C4-2B (cell line): ENCODE results near the gene C4orf54.

ENCODE experiments used
- CTCF ChIP-seq: fragments of 450-650 bp; conservative IDR thresholded peaks from 2 replicates; pipeline ENCODE4 v1.5.1; 2017; ENCODE audit warnings: mild to moderate bottlenecking
- ZFX ChIP-seq: fragments of 450-650 bp; IDR thresholded peaks from 2 replicates; pipeline ENCODE4 v1.6.1; 2017

- TF ChIP-seq CTCF: no peak
- TF ChIP-seq ZFX: no peak
Measured at GRCh38 chr4:99642725-99643489, 14.7 kb downstream of the C4orf54 start.
